Activated CD4-positive, alpha-beta T cell treated with anti-CD3 and anti-CD28 coated beads for 48 hours (primary cell): Measurements from ENCODE around the gene GASK1A.

Experiments used
- DNase-seq: peaks from one replicate; pipeline ENCODE4 v3.0.0-alpha.2; 2020

GASK1A gene

DNA sequence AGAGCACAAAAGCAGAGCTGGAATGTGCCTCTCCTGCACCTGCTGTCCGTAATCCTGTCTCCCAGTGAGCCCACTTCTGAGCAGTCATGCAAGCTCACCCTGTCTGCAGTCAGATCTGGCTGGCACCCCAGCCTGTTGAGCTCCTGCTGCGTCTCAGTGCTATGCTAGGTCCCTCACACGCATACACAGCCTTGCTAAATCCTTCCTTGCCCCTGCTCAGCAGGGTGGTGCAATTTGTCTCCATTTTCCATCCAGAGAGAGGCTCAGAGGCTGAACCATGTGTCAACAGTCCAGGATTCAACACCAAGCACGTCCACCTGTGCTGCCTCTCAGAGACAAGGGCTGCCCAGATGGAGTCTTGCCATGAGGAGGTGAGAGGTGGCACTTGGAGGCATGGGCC lies 115.7 kb downstream of the GASK1A start:
- no peak for DNase-seq

GRCh38 chr3:43095370-43095769 lies 116.3 kb downstream of the GASK1A start:
- DNase-seq = no peak

DNA sequence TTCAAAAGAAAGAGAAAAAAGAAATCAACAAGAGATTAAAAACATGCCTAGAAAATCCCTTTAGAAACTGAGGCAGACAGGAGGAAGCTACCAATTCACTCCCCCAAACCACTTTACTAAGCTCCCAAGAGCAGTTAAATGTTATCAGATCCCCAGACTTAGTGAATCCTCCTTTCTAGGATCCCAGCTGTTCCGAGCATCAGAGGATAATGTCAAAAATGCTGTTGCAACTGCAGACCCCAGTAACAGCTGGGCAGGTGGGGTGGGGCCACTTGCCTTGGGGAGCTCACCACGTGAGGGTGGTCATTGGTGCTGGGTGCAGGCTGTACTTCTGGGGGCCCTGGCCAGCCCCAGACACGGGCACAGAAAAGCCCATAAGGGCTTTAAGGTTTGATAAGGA lies 117.7 kb downstream of the GASK1A start:
- no peak for DNase-seq

GRCh38 chr3:43097400-43098080 lies 118.4 kb downstream of the GASK1A start:
- no peak for DNase-seq

DNA sequence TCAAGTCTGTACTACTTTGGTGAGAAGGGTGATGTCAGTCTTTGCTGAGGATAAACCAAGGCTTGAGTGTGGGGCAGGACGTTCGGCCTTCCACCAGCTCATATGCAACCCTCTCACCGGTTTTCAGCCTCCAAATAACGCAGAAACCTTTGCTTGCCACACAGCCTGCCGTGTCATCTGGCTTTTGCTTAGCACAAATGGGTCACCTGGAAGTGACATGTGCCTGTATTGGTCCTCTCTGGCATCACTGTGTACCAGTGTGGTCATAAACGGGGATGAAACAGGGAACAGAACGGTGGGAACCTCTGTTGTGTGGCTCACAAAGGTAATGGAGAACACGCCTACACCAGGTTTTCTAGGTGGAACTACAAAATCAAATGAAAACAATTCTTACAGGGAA lies 119.7 kb downstream of the GASK1A start:
- DNase-seq = no peak

- no peak for DNase-seq
Measured at GRCh38 chr3:43102773-43103480, 123.8 kb downstream of the GASK1A start.

DNA sequence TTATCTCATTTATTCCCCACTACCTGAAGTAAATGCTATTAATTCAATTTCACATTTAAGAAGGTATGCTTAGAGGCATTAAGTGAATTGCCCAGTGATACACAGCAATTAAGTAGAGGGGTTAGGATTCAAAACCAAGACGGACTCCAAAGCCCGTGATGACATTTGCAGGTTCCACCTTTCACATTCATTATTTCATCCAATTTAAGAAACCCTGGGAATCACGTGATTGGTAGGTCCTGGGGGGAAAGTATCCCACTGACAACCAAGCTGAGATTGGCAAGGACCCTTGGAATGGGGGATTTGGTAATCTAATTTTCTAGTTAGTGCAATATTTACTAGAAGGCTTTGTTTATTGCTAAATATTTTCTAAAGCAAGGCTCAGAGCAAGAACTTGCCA lies 124.9 kb downstream of the GASK1A start:
- no peak for DNase-seq

- DNase-seq = peak; percentile 42
Measured at GRCh38 chr3:43104660-43105595, 125.8 kb downstream of the GASK1A start.

GRCh38 chr3:43105596-43106292 lies 126.6 kb downstream of the GASK1A start, which contains the start of gene POMGNT2:
POMGNT2 (minus strand) TSS chr3:43106079; CDS start chr3:43081431, 24,648 bp downstream.
- peak; percentile 92 for DNase-seq

- DNase-seq = no peak
Measured at GRCh38 chr3:43106293-43106628, 127.2 kb downstream of the GASK1A start.
